A549 (cell line): Measurements from ENCODE around the gene TMEM143. TPM values are rescaled to one million over a fixed set of nuclear protein-coding genes. Genes with fewer than 3 reads are reported as not detected.
A peak's percentile ranks its signal among the peaks of the same experiment; 100 is the strongest.

Experiments used
- ATAC-seq, 2 experiments: fragments of 200-7000 bp in 1 of 2; fragments of >200 bp in 1 of 2; cut with Nextera tagmentation in 1 of 2; cut with Tn5 transposase in 1 of 2; 3 replicates each; pipeline versions ENCODE4 v1.8.0 to v1.9.1; 2018 to 2020; ENCODE audit warnings: mild to moderate bottlenecking in 1 of 2, moderate library complexity in 1 of 2
- CTCF ChIA-PET: fragments of 300-600 bp; sonication (Branson Sonifier 250); formaldehyde crosslinking; extraction: SDS; loops from one replicate; lab custom pipeline; 2021; ENCODE audit warnings: antibody characterized with exemption, inconsistent platforms; lab: Yijun Ruan, JAX
- POLR2A ChIA-PET: fragments of 350-600 bp; formaldehyde crosslinking; extraction: SDS; loops from one replicate; lab custom pipeline; 2021; ENCODE audit warnings: antibody characterized with exemption, inconsistent platforms; lab: Yijun Ruan, JAX
- DNase-seq, 2 experiments: peaks; one replicate each; pipeline versions ENCODE4 v3.0.0 to v3.0.0-alpha.2; 2011 to 2016; ENCODE audit warnings: low read depth in 1 of 2, low spot score in 1 of 2
- FAIRE-seq: peaks from 2 replicates; lab custom pipeline; 2011; peaks lifted over from hg19 to GRCh38; lab: Jason Lieb, UNC
- H3K27ac ChIP-seq, 2 experiments: fragments of >200 bp; sonication (Bioruptor Twin); formaldehyde crosslinking; 3 replicates each; pipeline ENCODE4 v1.5.1; 2016 to 2017
- H3K4me1 ChIP-seq: fragments of >200 bp; sonication (Bioruptor Twin); formaldehyde crosslinking; 3 replicates; pipeline ENCODE4 v1.6.1; 2016
- H3K4me2 ChIP-seq: fragments of >200 bp; sonication (Bioruptor Twin); formaldehyde crosslinking; 3 replicates; pipeline ENCODE4 v1.6.1; 2016
- H3K4me3 ChIP-seq: fragments of >200 bp; sonication (Bioruptor Twin); formaldehyde crosslinking; 3 replicates; pipeline ENCODE4 v1.5.1; 2016
- H3K9me3 ChIP-seq: fragments of >200 bp; sonication (Bioruptor Twin); formaldehyde crosslinking; 3 replicates; pipeline ENCODE4 v1.6.1; 2016
- ATOH8 ChIP-seq: fragments of 250-450 bp; sonication (Bioruptor Pico); IDR thresholded peaks from 2 replicates; pipeline ENCODE4 v1.5.0; 2020; ENCODE audit warnings: low read depth, mild to moderate bottlenecking, moderate library complexity
- CHD2 ChIP-seq: fragments of 150-350 bp; IDR thresholded peaks from 2 replicates; pipeline ENCODE4 v1.6.1; 2014; ENCODE audit warnings: low read length; ENCODE audit not compliant: partially characterized antibody
- CTCF ChIP-seq: fragments of >200 bp; sonication (Bioruptor Twin); formaldehyde crosslinking; IDR thresholded peaks from 3 replicates; pipeline ENCODE4 v1.5.1; 2016
- EHMT2 ChIP-seq: fragments of 200-600 bp; sonication (generic); IDR thresholded peaks from 2 replicates; pipeline ENCODE4 v1.6.1; 2016; ENCODE audit warnings: antibody characterized with exemption, low read depth, mild to moderate bottlenecking, moderate library complexity
- ELK1 ChIP-seq: fragments of 150-350 bp; IDR thresholded peaks from 2 replicates; pipeline ENCODE4 v1.6.1; 2014; ENCODE audit warnings: low read depth, mild to moderate bottlenecking, low read length
- FOSB ChIP-seq: fragments of 250-450 bp; sonication (Bioruptor Pico); IDR thresholded peaks from 2 replicates; pipeline ENCODE4 v1.5.0; 2020; ENCODE audit warnings: mild to moderate bottlenecking, moderate library complexity
- GATA3 ChIP-seq: IDR thresholded peaks from 2 replicates; pipeline ENCODE4 v1.6.1; 2012; ENCODE audit warnings: borderline replicate concordance
- HEYL ChIP-seq: fragments of 250-450 bp; sonication (Bioruptor Pico); IDR thresholded peaks from 2 replicates; pipeline ENCODE4 v1.8.0; 2021; ENCODE audit warnings: mild to moderate bottlenecking, moderate library complexity
- HOXA7 ChIP-seq: fragments of 250-450 bp; sonication (Bioruptor Pico); IDR thresholded peaks from 2 replicates; pipeline ENCODE4 v1.5.0; 2020; ENCODE audit warnings: mild to moderate bottlenecking, moderate library complexity
- KDM1A ChIP-seq: fragments of 200-600 bp; sonication (generic); IDR thresholded peaks from 2 replicates; pipeline ENCODE4 v1.6.1; 2016; ENCODE audit warnings: low read depth, mild to moderate bottlenecking
- MYC ChIP-seq: IDR thresholded peaks from 2 replicates; pipeline ENCODE4 v1.6.1; 2012; ENCODE audit warnings: mild to moderate bottlenecking, inconsistent platforms, low read length, improper control_type of control experiment, borderline replicate concordance
- NPAS2 ChIP-seq: fragments of 250-450 bp; sonication (Bioruptor Pico); IDR thresholded peaks from 2 replicates; pipeline ENCODE4 v1.8.0; 2022; ENCODE audit warnings: mild to moderate bottlenecking, moderate library complexity, borderline replicate concordance
- PBX3 ChIP-seq: IDR thresholded peaks from 2 replicates; pipeline ENCODE4 v1.6.1; 2012
- RCOR1 ChIP-seq: fragments of 150-350 bp; IDR thresholded peaks from 2 replicates; pipeline ENCODE4 v1.6.1; 2014; ENCODE audit warnings: antibody characterized with exemption, low read length, low read depth
- SREBF2 ChIP-seq: fragments of 450-650 bp; IDR thresholded peaks from 2 replicates; pipeline ENCODE4 v1.6.1; 2014; ENCODE audit warnings: mild to moderate bottlenecking, moderate library complexity
- TFCP2L1 ChIP-seq: fragments of 250-450 bp; sonication (Bioruptor Pico); IDR thresholded peaks from 2 replicates; pipeline ENCODE4 v1.5.0; 2021; ENCODE audit warnings: mild to moderate bottlenecking
- TP53 ChIP-seq: fragments of 250-450 bp; sonication (Bioruptor Pico); IDR thresholded peaks from 2 replicates; pipeline ENCODE4 v1.5.0; 2021; ENCODE audit warnings: mild to moderate bottlenecking, moderate library complexity
- ZC3H11A ChIP-seq: fragments of 450-650 bp; IDR thresholded peaks from 2 replicates; pipeline ENCODE4 v1.6.1; 2014; ENCODE audit warnings: antibody characterized with exemption, mild to moderate bottlenecking
- WGBS: methylation state at CpG from one replicate; pipeline ENCODE4 v1.1.6; 2017; ENCODE audit errors: missing lambda C conversion rate; 5-methylcytosine and 5-hydroxymethylcytosine counted together
- polyA plus RNA-seq, 4 experiments: library from polyadenylated mRNA; depleted of rRNA in 3 of 4; stranded (reverse); fragments of >200 nt; fragmentation: RNase III in 1 of 4; extraction: RNeasy Plus Mini Kit Qiagen cat#74134 plus additional on column Dnase treatment in 1 of 4; gene quantifications; 2 replicates in 3 of 4; 3 replicates in 1 of 4; pipeline ENCODE4 v1.2.3, GENCODE V29; 2011 to 2017

TMEM143 gene
- polyA plus RNA-seq, 2 of the 4 experiments (the other 2 are of a cell fraction), result 6.4 to 7.4 TPM

- FAIRE-seq, result no peak
Observed at GRCh38 chr19:48359123-48359522, 4.6 kb downstream of the TMEM143 start.

GRCh38 chr19:48355365-48355954 lies 8.3 kb downstream of the TMEM143 start:
- no peaks in the 10 kb centered on the region for H3K9me3 ChIP-seq
- H3K27ac ChIP-seq, result peak overlapping the region; percentile 67 to 85
- H3K4me3 ChIP-seq, result no peak overlapping the region
- peak overlapping the region; percentile 40 for H3K4me2 ChIP-seq
- CTCF ChIA-PET, result interaction anchor here (0.6 to 17.4 kb wide), 7 partner anchors 9 to 229 kb away, joined by 3 to 224 read pairs (median 8); partner anchors contain the start of gene KDELR1
- ATAC-seq (peak; percentile 2 to 12; a peak in 3 of 6 replicates), FAIRE-seq (no peak), DNase-seq (no peak)
- 82% methylated on average over 12 of the region's 12 CpGs for WGBS
- TF ChIP-seq PBX3, result no peak
- no peak for TF ChIP-seq GATA3
- TF ChIP-seq ATOH8 (CRISPR knock-in tag), result no peak
- no peak for TF ChIP-seq RCOR1
- no peak for TF ChIP-seq EHMT2
- no peak for TF ChIP-seq SREBF2
- no peak for TF ChIP-seq MYC
- no peak for TF ChIP-seq CHD2
- no peak for TF ChIP-seq NPAS2 (CRISPR knock-in tag)
- TF ChIP-seq TP53 (CRISPR knock-in tag), result no peak
- no peak for TF ChIP-seq KDM1A
- TF ChIP-seq HOXA7 (CRISPR knock-in tag), result no peak
- TF ChIP-seq FOSB (CRISPR knock-in tag), result no peak
- no peak for TF ChIP-seq ELK1
- no peak for TF ChIP-seq HEYL (CRISPR knock-in tag)
- peaks cover 31% of the 10 kb centered on the region for H3K4me1 ChIP-seq
- POLR2A ChIA-PET, result interaction anchor here (1.0 to 1.8 kb wide), 3 partner anchors 8 to 34 kb away, joined by 3 to 13 read pairs (median 8); partner anchors contain the start of genes SYNGR4 and TMEM143

More at GRCh38 chr19:48359123-48359522, 4.6 kb downstream of the TMEM143 start:
- ATAC-seq (no peak), DNase-seq (no peak)
- Histone ChIP-seq H3K4me3 (no peak overlapping the region), H3K4me2 (no peak overlapping the region), H3K27ac (no peak overlapping the region), H3K9me3 (no peaks in the 10 kb centered on the region), H3K4me1 (peaks cover 28% of the 10 kb centered on the region)
- WGBS, result 79% methylated on average over 5 of the region's 5 CpGs
- POLR2A ChIA-PET, result no interaction called here
- CTCF ChIA-PET, result interaction anchor here (1.5 to 17.4 kb wide), 4 partner anchors 12 to 249 kb away, joined by 4 to 224 read pairs (median 18); partner anchors contain the start of gene KDELR1
- TF ChIP-seq GATA3 (no peak), RCOR1 (no peak), TFCP2L1 (CRISPR knock-in tag) (no peak), CTCF (no peak), ZC3H11A (no peak)
